Activated CD4-positive, CD25-positive, alpha-beta regulatory T cell treated with anti-CD3 and anti-CD28 coated beads, Interleukin-2, amount 50 U/mL, for 16 hours (primary cell): ENCODE measurements around the gene GNAL.
"Not testable (repeated sequence)": the region's sequence is repeated elsewhere in the genome, so short reads cannot be mapped to it uniquely, and the experiment has no call there.

ENCODE experiments used
- DNase-seq: peaks from one replicate; pipeline ENCODE4 v3.0.0-alpha.2; 2020; ENCODE audit warnings: low read depth, low spot score

GNAL gene

DNA sequence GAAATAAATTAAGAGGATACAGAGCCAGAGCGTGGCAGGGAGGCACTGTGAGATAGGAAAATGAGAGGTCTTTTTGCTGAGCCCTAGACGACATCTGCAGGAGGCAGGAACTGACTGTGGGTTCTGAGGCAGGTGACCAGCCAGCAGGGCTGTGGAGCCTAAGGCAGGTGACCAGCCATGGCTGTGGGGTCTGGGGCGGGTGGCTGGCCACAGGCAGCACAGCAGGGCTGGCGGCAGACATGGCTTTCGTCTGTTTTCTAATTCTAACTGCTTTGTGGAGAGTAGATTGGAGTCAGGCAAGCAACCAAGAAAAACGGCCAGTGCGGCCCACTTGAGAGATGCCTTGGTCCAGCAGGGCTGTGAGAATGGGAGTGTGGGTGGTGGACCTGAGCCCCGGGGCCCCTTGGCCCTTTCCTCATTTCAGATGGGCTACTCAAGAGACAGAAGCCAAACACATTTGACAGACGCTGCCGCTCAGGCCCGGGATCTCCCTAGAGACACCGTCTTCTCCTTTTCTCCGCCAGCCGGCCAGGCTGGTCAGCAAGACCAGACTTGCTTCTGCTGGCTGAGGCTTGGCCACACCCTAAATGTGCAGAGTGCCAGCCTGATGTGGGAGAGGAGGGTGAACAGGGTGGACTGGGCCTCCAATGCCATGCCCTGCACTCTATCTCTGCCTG lies 19.7 kb upstream of the GNAL start:
- no peak for DNase-seq

DNA sequence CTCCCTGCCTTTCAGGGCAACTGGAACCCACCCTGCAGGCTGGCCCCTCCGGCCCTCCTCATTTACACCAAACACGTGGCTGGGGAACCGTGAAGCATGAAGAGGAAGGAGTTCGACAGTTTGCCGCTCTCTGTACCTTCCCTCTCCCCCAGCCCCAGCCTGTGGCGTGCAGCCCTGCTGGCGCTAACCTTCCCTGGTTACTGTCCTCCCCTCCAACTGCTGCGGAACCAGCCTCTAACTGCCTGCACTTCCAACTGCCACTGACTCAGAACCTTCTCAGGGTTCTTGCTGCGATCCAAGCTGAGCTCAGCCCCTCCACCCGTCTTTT lies 19.2 kb upstream of the GNAL start:
- no peak for DNase-seq

DNA sequence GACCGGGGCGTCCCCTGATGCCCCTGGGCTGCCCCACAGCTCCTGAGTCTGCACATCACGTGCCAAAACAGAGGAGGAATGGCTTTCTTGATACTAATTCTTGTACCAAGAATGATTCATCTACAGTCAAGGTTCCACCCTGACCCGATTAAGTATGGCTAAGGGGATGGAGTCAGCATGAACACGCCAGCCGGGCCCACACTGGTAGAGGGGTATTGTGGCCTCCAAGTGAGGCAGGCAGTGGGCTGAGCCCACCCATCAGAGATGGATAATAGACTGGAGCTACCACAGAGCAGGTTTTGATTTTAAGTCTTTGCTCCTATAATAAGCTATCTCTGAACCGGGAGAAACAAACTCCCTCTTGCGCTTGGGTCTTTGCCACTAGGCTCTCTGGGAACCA lies 17.9 kb upstream of the GNAL start:
- no peak for DNase-seq

DNA sequence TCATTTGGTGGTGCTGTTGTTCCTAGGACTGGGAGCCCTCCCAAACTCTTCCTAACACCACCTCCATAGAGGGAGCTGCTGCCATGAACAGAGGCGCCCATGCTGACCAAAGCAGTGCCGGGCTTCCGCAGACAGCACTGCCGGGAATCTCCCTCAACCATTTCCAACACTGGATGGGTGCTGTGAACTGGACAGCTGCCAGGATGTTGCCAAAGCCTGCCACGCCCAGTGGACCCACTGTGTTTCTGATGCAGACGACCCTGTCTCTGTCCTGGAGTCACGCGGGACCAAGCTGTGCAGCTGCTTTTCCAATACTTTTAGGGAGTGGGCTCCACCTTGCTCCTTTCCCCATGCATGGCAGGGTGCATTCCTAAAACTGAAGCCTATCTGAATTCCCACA lies 16.9 kb upstream of the GNAL start:
- DNase-seq, result no peak

DNA sequence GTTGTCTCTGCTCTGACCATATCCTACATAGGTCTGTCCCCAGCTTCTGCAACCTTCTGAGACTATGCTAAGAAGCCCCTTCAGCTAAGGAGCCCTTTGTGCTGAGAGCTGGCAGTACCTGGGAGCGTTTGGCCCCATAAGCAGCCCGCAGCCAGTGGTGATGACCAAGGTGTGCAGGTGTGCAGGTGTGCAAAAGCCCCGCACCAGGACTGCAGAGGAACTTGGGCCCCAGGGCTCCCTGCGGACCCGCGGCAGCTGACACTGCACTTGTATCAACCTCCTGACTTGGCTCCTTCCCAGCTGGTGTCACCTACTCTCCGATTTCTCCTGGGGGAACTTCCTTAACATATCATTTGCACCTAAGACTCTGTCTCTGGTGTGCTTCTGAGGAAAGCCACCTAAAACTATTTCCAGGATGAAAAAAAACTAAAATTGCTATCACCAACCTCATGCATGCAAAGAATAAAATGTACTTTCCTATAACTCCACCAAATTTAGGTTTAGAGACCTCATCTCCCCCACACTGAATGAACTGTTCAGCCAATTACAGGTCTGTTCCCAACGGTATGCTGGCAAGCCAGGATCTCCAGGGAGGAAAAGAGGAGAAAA lies 16.1 kb upstream of the GNAL start:
- DNase-seq, result no peak

DNA sequence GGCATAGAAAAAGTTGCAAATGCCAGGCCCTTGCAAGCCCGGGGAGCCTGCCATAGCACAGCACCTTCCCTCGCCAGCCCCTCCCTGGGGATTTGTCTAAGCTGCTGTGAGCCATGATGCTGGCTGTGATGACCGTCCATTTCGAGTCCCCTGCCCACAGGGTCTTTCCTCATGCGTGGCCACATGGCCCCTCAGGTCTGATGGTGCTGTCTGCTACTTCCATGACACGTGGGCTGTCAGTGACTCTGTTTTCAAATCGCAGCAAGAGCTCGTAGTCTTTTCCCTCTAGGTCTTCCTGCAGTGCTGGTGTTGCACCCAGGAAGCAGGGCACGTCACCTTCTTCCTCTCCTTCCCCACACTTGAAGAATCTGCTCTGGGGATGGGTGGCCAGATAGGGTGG lies 15.5 kb upstream of the GNAL start:
- no peak for DNase-seq

DNA sequence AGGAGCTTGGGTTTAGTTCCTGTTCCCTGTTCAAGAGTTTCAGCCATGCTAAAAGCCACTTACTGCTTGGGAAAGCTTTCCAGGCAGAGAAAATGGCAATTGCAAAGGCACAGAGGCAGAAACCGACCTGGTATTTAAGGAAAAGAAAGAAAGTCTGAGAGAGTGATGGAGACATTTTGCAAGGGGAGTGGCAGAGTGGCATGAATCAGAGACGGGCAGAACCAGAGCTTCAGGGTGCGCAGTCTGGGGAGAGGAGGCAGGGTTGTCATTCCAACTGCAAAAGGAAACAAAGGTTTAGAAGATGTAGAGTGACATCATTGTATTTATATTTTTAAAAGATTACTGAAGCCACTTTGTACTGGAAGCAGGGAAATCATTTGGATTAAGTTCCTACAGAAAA lies 14.9 kb upstream of the GNAL start:
- DNase-seq, result no peak

DNA sequence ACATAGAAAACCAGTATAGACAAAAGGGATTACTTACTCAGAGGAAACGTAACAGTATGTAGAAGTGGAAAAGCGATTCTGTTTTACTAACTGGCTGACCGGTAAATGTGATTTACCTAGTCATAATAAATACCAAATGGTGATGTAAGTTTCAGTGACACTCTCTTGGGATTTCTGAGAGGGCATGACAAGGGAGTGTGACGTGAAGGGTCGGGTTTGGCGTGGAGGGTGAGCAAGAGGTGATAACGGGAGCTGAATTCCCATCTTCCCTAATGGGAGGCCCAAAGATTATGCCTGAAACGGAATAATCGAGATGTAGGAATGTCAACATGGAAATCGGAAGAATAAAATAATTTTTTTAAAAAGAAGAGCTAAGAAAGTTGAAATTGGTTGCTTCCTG lies 12.7 kb upstream of the GNAL start:
- DNase-seq, result no peak

DNA sequence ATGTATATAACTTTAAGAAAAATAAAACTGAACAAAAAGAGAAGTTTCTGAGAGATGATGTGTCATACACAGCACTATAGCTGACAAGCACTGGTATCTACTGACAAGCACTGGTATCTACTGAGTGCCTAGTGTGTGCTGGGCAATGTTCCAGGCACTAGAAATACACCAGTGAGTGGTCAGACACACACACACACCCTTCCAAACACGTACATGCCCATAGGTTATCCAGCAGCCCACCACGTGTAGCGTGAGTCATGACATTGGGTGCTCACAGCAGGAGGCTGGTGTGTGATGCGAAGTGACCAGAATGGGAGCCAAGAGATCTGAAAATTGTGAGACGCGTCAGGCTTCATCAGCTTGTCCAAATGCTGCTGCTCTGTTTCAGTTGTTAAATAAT lies 12.2 kb upstream of the GNAL start:
- DNase-seq, result no peak

DNA sequence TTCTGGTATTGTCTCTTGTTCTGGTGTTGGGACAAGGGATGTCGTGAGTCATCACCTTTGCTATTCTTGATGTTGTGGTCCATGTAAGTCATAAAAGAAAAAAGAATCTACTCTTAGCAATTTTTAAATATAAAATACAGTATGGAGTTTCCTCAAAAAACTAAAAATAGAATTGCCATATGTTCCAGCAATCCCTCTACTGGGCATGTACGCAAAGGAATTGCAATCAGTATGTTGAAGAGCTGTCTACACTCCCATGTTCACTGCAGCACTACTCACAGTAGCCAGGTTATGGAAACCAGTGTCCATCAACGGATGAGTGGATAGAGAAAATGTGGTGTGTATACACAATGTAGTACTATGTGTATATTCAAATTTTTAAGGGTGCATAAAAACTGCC lies 10.9 kb upstream of the GNAL start:
- no peak for DNase-seq

DNA sequence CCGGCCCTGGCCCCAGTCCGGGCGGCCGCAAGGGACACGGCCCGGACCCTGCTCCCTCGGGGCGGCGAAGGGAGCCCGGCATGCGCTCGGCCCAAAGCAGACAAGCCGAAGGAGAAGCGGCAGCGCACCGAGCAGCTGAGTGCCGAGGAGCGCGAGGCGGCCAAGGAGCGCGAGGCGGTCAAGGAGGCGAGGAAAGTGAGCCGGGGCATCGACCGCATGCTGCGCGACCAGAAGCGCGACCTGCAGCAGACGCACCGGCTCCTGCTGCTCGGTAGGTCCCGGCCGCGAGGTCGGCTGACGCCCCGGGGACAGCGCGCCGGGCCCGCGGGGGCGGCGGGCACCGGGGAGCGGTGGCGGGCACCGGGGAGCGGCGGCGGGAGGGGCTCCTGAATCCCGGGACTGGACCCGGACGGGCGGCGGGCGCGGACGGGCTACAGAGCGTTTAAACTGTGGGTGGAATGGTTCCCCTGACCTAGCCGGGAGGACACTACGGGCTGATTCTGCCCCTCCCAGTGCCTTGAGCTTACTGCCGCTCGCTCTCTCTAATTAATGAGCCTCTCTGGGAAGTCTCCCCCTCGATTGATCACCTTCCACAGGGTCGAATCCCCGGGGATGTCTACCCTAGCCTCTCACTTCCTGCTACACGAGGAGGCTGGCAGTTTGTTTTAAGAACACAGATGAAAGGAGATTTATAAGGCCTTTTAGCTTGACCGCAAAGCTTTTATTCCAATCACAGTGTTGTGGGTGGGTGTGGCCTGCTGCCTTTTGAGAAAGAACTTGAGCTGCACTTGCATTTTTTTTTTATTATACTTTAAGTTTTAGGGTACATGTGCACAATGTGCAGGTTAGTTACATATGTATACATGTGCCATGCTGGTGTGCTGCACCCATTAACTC lies 853 bp downstream of the GNAL start:
- no peak for DNase-seq

DNA sequence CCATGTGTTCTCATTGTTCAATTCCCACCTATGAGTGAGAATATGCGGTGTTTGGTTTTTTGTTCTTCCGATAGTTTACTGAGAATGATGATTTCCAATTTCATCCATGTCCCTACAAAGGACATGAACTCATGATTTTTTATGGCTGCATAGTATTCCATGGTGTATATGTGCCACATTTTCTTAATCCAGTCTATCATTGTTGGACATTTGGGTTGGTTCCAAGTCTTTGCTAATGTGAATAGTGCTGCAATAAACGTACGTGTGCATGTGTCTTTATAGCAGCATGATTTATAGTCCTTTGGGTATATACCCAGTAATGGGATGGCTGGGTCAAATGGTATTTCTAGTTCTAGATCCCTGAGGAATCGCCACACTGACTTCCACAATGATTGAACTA lies 1.6 kb downstream of the GNAL start:
- not testable (repeated sequence) for DNase-seq

DNA sequence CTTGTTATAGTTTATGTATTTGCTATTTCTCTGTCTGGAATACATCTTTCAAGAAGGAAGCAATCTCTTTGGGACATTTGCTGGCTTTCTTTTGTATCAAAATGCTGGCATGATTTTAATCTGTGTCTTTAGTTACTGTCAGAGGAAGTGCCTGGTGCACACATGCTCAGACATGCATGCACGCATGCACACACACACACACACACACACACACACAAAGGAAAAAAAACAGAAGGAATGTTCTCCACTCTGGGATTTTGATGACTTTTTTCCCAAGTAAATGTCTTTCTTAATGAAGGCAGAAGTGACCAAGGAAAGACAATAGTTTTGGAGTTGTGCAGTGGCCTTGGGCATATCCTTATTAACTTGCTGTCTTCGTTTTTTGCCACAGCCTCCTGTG lies 6.7 kb downstream of the GNAL start:
- no peak for DNase-seq

DNA sequence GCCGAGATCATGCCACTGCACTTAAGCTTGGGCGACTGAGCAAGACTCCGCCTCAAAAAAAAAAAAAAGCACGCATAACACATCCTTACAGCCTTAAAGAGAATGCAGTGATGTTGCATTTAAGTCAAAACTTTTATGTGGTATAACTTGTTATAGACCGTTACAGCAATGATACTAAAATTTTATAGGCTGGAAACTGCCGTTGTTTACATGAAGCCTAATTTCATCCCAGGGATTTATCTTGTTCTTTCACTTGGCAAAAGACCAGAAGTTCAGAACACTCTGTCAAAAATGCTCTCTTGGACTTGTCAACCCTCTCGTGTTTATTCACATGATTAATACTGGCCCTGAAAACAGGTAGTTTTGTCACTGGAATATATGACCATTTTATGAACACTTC lies 7.4 kb downstream of the GNAL start:
- no peak for DNase-seq

DNA sequence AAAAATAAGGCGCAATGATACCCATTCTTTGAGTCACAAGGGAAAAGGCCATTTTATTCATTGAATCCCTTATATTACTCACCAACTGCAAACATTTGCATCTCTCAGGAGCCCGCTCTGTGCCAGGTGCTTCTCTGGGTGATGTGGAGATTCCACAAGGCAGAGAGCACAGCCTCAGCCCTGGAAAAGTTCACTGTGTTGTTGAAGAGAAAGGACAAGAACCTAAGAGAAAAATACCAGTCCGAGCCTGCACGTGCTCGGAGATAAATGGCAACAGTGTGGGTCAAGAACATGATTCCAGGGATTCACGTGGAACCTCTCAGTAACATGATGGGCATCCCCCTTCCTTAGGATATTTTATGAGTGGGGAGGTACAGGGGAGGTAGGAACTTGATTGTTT lies 11.8 kb downstream of the GNAL start:
- DNase-seq, result no peak

DNA sequence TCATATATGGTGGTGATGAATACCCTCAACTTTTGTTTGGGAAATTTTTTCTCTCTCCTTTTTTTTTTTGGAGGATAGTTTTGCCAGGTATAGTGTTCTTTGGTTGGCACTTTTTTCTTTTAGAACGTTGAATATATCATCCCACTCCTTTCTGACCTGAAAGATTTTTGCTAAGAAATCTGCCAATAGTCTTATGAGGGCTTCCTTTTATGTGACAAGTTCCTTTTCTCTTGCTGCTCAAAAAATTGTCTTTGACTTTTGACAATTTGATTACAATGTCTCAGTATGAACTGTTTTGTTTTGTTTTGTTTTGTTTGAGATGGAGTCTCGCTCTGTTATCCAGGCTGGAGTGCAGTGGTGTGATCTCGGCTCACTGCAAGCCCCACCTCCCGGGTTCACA lies 21.5 kb downstream of the GNAL start:
- no peak for DNase-seq

DNA sequence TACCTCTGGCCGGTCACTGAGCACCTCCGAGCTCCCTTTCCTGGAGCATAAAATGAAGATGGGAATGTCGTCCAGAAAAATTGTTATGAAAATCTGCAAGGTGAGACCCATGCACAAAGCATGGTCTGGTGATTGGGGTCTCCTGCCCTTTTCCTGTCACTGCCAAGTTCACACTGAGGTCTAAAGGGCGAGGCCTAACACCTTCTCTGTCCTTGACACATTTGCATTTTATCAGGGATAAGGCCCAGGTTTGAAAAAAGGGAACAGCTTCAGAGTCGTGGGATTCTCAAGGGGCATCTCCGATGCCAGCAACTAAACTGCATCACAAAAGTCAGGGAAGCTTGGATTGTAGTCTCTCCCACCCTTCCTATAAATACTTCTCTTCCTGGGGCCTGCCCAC lies 24.7 kb downstream of the GNAL start:
- no peak for DNase-seq

DNA sequence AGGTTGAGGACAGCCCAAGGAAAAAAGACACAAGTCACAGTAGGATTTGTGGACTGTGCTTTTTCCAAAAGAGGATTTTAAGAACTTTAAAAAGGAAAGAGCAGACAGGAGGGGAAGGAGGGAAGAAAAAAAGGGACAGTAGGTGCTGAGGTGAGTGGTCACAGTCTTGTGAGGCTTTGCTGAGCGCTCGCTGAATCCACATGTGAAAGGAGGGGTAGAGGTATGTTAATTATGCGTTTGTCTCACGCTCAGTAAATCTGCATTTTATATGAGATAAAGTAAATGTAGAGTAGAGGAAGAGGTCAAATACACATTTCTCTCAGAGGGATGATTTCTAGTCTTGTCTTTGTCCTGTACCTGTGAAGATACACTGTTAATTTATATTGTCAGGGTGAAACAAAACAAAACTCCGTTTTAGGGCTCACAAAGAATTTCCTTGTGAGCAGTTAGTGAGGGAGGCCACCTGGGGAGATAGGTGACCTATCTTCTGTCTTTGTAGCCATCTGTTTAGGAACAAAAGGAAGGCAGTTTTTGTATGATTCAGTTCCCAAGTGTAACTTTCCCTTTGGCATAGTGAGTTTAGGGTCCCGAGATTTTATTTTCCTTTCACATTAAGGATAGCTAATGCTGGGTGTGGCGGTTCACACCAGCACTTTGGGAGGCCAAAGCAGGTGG lies 25.3 kb downstream of the GNAL start:
- DNase-seq, result no peak

DNA sequence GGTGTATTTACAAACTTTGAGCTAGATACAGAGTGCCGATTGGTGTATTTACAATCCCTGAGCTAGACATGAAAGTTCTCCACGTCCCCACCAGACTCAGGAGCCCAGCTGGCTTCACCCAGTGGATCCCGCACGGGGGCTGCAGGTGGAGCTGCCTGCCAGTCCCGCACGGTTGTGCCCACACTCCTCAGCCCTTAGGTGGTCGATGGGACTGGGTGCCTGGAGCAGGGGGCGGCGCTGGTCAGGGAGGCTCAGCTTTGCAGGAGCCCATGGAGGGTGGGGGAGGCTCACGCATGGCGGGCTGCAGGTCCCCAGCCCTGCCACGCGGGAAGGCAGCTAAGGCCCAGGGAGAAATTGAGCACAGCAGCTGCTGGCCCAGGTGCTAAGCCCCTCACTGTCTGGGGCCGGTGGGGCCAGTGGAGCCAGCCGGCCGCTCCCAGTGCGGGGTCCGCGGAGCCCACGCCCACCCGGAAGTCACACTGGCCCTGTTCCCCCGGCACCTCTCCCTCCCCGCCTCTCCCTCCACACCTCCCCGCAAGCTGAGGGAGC lies 27.8 kb downstream of the GNAL start:
- not testable (repeated sequence) for DNase-seq

DNA sequence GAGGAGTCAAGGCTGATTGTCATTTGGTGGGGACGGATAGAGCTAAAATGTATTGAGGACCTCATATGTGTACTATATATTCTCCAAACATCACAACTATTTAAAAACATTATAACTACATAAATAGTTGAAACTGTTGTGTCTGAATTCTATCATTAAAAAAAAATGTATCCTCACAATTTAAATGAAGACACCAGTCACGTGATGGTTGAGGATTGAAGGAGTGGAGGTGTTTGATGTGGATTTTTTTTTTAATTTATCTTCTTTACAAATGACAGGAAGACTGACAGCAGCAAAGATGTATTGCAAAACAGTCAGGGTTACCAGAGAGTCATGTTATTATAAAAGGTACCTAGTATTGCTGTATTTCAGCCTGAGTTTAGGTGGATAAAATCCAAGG lies 30.0 kb downstream of the GNAL start:
- no peak for DNase-seq

DNA sequence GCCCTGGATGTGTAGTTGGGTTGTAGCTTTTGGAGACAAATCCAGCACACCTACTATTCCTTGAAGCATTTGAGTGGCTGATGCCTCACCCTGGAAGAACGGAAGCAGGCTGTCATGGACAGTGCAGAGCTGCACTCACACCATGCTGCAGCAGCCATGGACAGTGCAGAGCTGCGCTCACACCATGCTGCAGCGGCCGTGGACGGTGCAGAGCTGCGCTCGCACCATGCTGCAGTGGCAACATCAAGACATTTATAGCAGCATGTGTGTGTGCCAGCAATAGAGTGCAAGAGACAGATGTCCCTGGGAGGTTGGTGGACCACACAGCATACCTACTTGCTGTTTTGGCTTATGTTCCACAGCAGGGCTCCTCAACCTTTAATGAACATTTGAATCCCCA lies 30.6 kb downstream of the GNAL start:
- DNase-seq, result no peak

DNA sequence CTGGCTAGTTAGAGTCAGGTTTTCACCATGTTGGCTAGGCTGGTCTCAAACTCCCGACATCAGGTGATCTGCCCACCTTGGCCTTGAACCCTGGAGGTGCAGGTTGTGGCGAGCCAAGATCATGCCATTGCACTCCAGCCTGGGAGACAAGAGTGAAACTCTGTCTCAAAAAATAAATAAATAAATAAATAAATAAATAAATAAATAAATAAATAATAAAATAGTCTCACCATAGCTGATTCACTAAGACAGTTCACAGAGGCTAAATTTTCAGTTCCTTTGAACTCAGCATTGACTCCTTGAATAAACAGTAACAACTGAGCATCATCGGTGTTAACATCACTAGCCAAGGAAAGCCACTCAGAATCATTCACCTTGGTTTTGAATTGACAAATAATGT lies 32.7 kb downstream of the GNAL start:
- no peak for DNase-seq
